ENCODE measurements around the gene CFDP1.

The CFDP1 gene

DNA sequence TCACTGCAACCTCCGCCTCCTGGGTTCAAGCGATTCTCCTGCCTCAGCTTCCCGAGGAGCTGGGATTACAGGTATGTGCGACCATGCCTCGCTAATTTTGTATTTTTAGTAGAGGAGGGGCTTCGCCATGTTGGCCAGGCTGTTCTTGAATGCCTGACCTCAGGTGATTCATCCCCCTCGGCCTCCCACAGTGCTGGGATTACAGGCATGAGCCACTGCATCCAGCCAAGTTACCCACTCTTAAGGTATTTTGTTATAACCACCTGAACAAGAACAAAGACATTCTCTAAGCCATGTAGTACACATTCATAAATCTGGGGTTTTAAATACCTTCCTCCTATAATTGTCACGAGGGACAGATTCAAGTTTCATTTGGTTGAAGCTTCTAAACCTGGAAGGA, 43.5 kb upstream of the CFDP1 start:
- no peak overlapping the region for H2AFZ ChIP-seq (ENCODE audit: low read length)
- no peaks in the 10 kb centered on the region for H3K36me3 ChIP-seq (ENCODE audit: insufficient read depth, low read length)
- no peak overlapping the region for H3K4me3 ChIP-seq (ENCODE audit: low read length, poor library complexity, severe bottlenecking)
- no peak for TF ChIP-seq EZH2phosphoT487 (IDR thresholded peaks at IDR 0.05; ENCODE audit: borderline replicate concordance)
- TF ChIP-seq, protein P1, sequence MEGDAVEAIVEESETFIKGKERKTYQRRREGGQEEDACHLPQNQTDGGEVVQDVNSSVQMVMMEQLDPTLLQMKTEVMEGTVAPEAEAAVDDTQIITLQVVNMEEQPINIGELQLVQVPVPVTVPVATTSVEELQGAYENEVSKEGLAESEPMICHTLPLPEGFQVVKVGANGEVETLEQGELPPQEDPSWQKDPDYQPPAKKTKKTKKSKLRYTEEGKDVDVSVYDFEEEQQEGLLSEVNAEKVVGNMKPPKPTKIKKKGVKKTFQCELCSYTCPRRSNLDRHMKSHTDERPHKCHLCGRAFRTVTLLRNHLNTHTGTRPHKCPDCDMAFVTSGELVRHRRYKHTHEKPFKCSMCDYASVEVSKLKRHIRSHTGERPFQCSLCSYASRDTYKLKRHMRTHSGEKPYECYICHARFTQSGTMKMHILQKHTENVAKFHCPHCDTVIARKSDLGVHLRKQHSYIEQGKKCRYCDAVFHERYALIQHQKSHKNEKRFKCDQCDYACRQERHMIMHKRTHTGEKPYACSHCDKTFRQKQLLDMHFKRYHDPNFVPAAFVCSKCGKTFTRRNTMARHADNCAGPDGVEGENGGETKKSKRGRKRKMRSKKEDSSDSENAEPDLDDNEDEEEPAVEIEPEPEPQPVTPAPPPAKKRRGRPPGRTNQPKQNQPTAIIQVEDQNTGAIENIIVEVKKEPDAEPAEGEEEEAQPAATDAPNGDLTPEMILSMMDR (conservative IDR thresholded peaks at IDR 0.05; ENCODE audit: low read length) = no peak
- H3F3A ChIP-seq (ENCODE audit: low read depth) = no peaks in the 10 kb centered on the region
- H3K79me2 ChIP-seq (ENCODE audit: insufficient read depth, low read length) = no peaks in the 10 kb centered on the region
- H3K4me1 ChIP-seq (ENCODE audit: insufficient read depth, low read length, poor library complexity, severe bottlenecking) = no peaks in the 10 kb centered on the region
- H4K20me1 ChIP-seq (ENCODE audit: insufficient read depth, low read length, poor library complexity, severe bottlenecking) = no peaks in the 10 kb centered on the region
- H3K9ac ChIP-seq (ENCODE audit: low read depth, low read length, poor library complexity, severe bottlenecking) = no peak overlapping the region
- no peaks in the 10 kb centered on the region for H3K9me2 ChIP-seq (replicated peaks; ENCODE audit: low read depth, low read length)
- no peaks in the 10 kb centered on the region for H3K27me3 ChIP-seq (ENCODE audit: insufficient read depth, low read length, poor library complexity, severe bottlenecking)
- H3K9me3 ChIP-seq (ENCODE audit: insufficient read depth, low read depth, low read length) = no peaks in the 10 kb centered on the region
- no peak overlapping the region for H3K4me2 ChIP-seq (ENCODE audit: low read depth, low read length, poor library complexity, severe bottlenecking)

DNA sequence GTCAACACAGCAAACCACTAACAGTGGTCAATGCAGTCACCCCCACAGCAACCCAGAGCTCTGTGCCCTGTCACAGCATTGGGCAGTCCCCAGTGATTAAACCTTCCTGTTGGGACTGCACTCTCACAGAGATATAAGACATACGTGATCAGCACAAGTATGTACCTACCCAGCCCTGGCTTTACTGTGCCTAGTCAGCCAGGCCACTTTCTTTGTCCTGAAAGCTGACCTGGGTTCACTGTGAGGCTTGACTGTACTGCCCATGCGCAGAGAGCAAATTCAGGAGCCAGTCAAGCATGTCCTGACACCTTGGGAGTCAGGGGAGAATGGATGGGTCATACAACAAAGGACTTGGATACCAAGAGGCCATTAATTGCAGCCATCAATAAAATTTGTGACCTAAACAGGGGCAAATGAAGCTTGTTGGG, 42.1 kb upstream of the CFDP1 start:
- Histone ChIP-seq H3K4me3 (ENCODE audit: low read length, poor library complexity, severe bottlenecking) (no peak overlapping the region), H3K4me1 (ENCODE audit: insufficient read depth, low read length, poor library complexity, severe bottlenecking) (no peaks in the 10 kb centered on the region)
- TF ChIP-seq, protein P1 (conservative IDR thresholded peaks at IDR 0.05; ENCODE audit: low read length) = no peak
- TF ChIP-seq EZH2phosphoT487 (IDR thresholded peaks at IDR 0.05; ENCODE audit: borderline replicate concordance) = no peak

DNA sequence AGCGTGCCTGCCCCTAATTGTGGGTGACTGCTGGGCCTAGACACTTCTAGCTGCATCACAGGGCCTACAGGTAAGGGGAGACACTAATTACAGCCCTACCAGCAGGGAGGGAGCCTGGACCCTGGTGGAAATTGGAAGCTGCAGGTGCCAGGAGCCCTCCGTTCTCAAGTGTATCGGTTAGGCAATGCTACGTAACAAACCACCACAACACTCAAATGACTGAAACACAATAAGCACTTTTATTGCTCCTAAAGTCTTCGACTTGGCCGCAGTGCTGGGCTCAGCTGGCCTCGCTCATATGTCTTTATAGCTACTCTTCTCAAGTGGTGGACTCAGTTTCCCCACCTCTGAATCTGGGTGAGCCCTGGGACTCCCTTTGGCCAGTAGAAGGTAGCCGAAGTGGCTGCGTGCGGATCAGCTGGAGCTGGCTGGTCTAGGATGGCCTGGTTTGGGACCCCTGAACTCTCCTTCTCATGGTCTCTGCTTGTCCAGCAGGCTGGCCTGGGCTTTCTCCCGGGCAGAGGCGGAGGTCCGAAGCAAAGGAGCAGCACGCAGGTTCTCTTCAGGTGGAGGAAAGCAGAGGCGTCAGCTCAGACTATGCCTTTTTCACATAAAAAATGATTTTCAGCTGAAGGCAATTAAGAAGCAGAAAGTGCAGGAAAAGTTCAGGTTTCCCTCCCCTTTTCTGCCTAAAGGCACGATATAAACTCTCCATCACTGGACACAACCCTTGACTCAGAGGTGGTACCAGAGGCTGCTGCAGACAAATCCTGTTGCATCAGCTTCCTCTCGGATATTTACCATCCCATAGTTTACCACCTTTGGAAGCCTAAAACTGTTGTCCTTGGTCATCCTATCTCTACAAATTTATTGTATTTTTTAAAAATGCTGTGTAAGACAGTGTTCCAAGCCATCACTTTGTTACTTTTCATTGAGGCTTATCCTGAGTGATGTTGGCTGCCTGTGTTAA, 39.9 kb upstream of the CFDP1 start:
- Histone ChIP-seq H3K4me2 (ENCODE audit: low read depth, low read length, poor library complexity, severe bottlenecking) (no peak overlapping the region), H3K9me3 (ENCODE audit: insufficient read depth, low read depth, low read length) (no peaks in the 10 kb centered on the region), H3K4me3 (ENCODE audit: low read length, poor library complexity, severe bottlenecking) (no peak overlapping the region), H3K4me1 (ENCODE audit: insufficient read depth, low read length, poor library complexity, severe bottlenecking) (no peaks in the 10 kb centered on the region), H3K79me2 (ENCODE audit: insufficient read depth, low read length) (no peaks in the 10 kb centered on the region), H3F3A (ENCODE audit: low read depth) (no peaks in the 10 kb centered on the region), H3K36me3 (ENCODE audit: insufficient read depth, low read length) (no peaks in the 10 kb centered on the region), H3K9ac (ENCODE audit: low read depth, low read length, poor library complexity, severe bottlenecking) (no peak overlapping the region), H4K20me1 (ENCODE audit: insufficient read depth, low read length, poor library complexity, severe bottlenecking) (no peaks in the 10 kb centered on the region), H3K9me2 (replicated peaks; ENCODE audit: low read depth, low read length) (no peaks in the 10 kb centered on the region), H3K27me3 (ENCODE audit: insufficient read depth, low read length, poor library complexity, severe bottlenecking) (no peaks in the 10 kb centered on the region), H2AFZ (ENCODE audit: low read length) (no peak overlapping the region)
- TF ChIP-seq EZH2phosphoT487 (IDR thresholded peaks at IDR 0.05; ENCODE audit: borderline replicate concordance) = no peak
- TF ChIP-seq, protein P1 (conservative IDR thresholded peaks at IDR 0.05; ENCODE audit: low read length) = no peak

More for the DNA sequence above, 42.1 kb upstream of the CFDP1 start:
- H3K36me3 ChIP-seq (ENCODE audit: insufficient read depth, low read length) = no peaks in the 10 kb centered on the region
- H3F3A ChIP-seq (ENCODE audit: low read depth) = no peaks in the 10 kb centered on the region
- H3K9me2 ChIP-seq (replicated peaks; ENCODE audit: low read depth, low read length) = no peaks in the 10 kb centered on the region
- H3K9me3 ChIP-seq (ENCODE audit: insufficient read depth, low read depth, low read length) = no peaks in the 10 kb centered on the region
- no peaks in the 10 kb centered on the region for H4K20me1 ChIP-seq (ENCODE audit: insufficient read depth, low read length, poor library complexity, severe bottlenecking)
- no peak overlapping the region for H2AFZ ChIP-seq (ENCODE audit: low read length)
- no peak overlapping the region for H3K9ac ChIP-seq (ENCODE audit: low read depth, low read length, poor library complexity, severe bottlenecking)
- no peak overlapping the region for H3K4me2 ChIP-seq (ENCODE audit: low read depth, low read length, poor library complexity, severe bottlenecking)
- no peaks in the 10 kb centered on the region for H3K79me2 ChIP-seq (ENCODE audit: insufficient read depth, low read length)
- no peaks in the 10 kb centered on the region for H3K27me3 ChIP-seq (ENCODE audit: insufficient read depth, low read length, poor library complexity, severe bottlenecking)

Measured in Loucy (cell line).